ENCODE results near the gene PAK3. TPM values are rescaled to one million over a fixed set of nuclear protein-coding genes. Genes with fewer than 3 reads are reported as not detected.

Gene PAK3
- total RNA-seq, 1 donor from 2014 or later: 4.0 TPM

- Mint-ChIP-seq H3K4me1 (ENCODE audit: unreplicated experiment) (peaks cover 7% of the 10 kb centered on the region), H3K4me3 (ENCODE audit: unreplicated experiment) (no peak overlapping the region), H3K27me3 (ENCODE audit: unreplicated experiment) (no peaks in the 10 kb centered on the region), H3K27ac (ENCODE audit: unreplicated experiment) (no peak overlapping the region), H3K9me3 (ENCODE audit: unreplicated experiment) (no peaks in the 10 kb centered on the region), H3K36me3 (ENCODE audit: low read depth, unreplicated experiment) (no peaks in the 10 kb centered on the region)
- DNase-seq (ENCODE audit: low spot score): no peak
- TF ChIP-seq, protein P1, sequence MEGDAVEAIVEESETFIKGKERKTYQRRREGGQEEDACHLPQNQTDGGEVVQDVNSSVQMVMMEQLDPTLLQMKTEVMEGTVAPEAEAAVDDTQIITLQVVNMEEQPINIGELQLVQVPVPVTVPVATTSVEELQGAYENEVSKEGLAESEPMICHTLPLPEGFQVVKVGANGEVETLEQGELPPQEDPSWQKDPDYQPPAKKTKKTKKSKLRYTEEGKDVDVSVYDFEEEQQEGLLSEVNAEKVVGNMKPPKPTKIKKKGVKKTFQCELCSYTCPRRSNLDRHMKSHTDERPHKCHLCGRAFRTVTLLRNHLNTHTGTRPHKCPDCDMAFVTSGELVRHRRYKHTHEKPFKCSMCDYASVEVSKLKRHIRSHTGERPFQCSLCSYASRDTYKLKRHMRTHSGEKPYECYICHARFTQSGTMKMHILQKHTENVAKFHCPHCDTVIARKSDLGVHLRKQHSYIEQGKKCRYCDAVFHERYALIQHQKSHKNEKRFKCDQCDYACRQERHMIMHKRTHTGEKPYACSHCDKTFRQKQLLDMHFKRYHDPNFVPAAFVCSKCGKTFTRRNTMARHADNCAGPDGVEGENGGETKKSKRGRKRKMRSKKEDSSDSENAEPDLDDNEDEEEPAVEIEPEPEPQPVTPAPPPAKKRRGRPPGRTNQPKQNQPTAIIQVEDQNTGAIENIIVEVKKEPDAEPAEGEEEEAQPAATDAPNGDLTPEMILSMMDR (IDR thresholded peaks at IDR 0.05; ENCODE audit: unreplicated experiment): no peak
Observed at GRCh38 chrX:111268506-111268905, 172.5 kb downstream of the PAK3 start.

GRCh38 chrX:111270339-111270738, 174.3 kb downstream of the PAK3 start, which contains the start of gene CAPN6:
CAPN6 (minus strand) TSS chrX:111270483; CDS start chrX:111263936, 6,547 bp downstream.
- H3K27ac Mint-ChIP-seq (ENCODE audit: unreplicated experiment): no peak within 1 kb of the TSS
- H3K4me1 Mint-ChIP-seq (ENCODE audit: unreplicated experiment): peaks cover 7% of the 10 kb centered on the region
- no peak within 1 kb of the TSS for H3K4me3 Mint-ChIP-seq (ENCODE audit: unreplicated experiment)
- no peaks in the 10 kb centered on the region for H3K36me3 Mint-ChIP-seq (ENCODE audit: low read depth, unreplicated experiment)
- DNase-seq (ENCODE audit: low spot score): no peak
- H3K27me3 Mint-ChIP-seq (ENCODE audit: unreplicated experiment): no peaks in the 10 kb centered on the region
- no peaks in the 10 kb centered on the region for H3K9me3 Mint-ChIP-seq (ENCODE audit: unreplicated experiment)
- TF ChIP-seq, protein P1 (IDR thresholded peaks at IDR 0.05; ENCODE audit: unreplicated experiment): no peak

Other genes starting within 250 kb of the PAK3 start
- 1.5 TPM for gene CAPN6, start 174.3 kb downstream of the PAK3 start, total RNA-seq (ENCODE audit: unreplicated experiment)